ENCODE data around the gene SORCS2.

GRCh38 chr4:7261536-7261935 is 69.2 kb downstream of the SORCS2 start:
- TF ChIP-seq RAD21 (IDR thresholded peaks at IDR 0.05; ENCODE audit: low read depth) (no peak), TAF1 (IDR thresholded peaks at IDR 0.05; ENCODE audit: low read depth) (no peak)

Measured in Ishikawa (cell line).